ENCODE data around the gene LGALS16.
A peak's percentile ranks its signal among the peaks of the same experiment; 100 is the strongest.
"Not testable (repeated sequence)": the region's sequence is repeated elsewhere in the genome, so short reads cannot be mapped to it uniquely, and the experiment has no call there.

Gene LGALS16

GRCh38 chr19:39677961-39678889 lies 22.5 kb downstream of the LGALS16 start:
- DNase-seq = no peak

DNA sequence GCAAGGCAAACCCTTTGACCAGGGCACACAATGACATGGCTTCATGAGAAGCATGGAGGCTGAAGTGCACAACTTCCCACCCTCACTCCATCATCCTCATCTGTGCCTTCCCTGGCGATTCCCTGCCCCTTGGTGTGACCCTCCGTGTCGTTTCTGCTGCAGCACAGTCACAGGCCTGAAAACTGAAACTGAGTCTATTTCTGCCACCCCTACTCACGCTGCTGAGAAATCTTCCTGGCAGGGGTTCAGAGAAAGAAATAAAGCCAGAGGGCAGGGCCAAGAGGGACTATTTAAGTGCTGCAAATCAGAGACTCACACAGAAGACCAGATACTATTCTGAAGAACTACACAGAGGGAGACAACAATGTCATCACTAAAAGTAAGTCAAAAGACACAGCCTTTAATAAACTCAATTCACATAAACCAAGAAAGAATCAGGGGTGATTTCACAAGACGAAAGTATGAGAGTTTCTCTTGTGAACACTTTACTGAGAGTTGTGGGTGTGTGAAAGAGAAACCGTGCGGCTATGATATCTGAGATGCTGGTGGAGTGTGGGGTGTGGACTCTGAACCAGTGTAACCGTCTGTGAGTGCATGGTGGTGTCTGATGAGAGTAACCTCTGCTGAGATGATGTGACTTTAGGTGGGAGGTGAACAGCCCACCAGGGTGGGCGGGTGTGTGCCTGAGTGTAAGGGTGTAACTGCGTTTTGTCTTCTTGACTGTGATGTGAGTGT lies 23.5 kb downstream of the LGALS16 start:
- peak; percentile 6 to 41 for DNase-seq

DNA sequence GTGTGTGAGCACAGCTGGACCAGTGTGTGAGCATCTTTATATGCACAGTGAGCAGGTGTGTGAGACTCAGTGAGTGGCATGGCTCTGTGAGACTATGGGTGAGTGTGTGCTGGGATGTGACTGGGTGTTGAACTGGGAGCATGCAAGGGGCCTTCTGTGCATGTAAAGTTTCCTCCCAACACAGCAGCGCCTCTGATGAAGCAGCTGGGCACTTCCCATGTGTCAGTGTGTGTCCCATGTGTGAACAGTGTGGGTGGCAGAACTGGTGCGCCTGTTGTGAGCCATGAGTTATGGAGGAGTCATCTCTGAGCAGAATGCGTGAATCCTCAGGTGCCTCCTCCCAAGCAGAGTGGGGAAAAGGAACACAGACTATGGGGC lies 24.1 kb downstream of the LGALS16 start:
- DNase-seq = peak; percentile 12 to 41

- DNase-seq = no peak
Observed at GRCh38 chr19:39680593-39680992, 24.9 kb downstream of the LGALS16 start.

DNA sequence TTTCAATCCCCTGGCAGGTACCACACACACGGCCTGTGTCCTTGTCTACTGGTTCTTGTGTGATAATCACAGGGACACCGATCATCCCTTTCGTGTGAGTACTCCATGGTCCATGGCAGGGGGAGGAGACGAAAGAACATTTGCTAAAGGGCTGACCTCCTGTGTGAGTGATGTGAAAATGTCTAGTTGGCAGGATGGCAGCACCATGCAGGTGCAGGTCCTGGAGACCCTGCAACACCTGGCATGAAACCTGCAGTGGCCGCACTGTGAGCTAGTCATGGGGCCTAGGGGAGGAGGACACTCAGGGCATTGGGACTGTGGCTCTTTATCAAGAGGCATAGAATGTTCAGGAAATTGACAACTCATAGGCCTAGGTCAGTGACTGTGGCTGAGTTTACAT lies 25.7 kb downstream of the LGALS16 start:
- no peak for DNase-seq

- no peak for DNase-seq
Observed at GRCh38 chr19:39684267-39684666, 28.6 kb downstream of the LGALS16 start.

DNA sequence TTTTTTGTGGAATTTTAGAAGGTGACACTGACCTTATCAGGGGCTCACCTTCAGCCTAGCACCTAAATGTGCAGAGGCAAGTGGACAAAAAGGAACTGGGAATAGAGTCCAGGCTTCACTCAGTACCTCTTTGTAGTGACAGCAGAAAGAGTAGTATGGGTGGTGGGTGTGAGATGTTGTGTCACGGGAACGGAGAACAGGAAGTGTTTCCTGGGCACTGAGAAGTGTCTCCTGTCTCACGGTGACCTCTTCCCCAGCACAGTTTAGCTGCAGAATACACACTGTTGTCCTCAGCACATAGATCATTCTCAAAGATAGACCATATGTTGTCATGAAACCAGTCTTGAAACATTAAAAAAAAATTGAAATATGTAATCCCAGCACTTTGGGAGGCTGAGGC lies 31.0 kb downstream of the LGALS16 start:
- no peak for DNase-seq

DNA sequence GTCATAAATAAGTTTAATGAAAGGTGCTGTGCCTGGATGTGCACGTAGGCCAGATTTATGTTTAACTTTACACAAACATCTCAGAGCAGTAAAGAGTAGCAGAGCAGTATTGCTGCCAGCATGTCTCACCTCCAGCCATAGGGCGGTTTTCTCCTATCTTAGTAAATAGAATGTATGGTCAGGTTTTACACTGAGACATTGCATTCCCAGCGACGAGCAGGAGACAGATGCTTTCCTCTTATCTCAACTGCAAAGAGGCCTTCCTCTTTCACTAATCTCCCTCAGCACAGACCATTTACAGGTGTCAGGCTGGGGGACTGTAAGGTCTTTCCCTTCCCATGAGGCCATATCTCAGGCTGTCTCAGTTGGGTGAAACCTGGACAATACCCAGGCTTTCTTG lies 32.9 kb downstream of the LGALS16 start:
- DNase-seq = not testable (repeated sequence)

DNA sequence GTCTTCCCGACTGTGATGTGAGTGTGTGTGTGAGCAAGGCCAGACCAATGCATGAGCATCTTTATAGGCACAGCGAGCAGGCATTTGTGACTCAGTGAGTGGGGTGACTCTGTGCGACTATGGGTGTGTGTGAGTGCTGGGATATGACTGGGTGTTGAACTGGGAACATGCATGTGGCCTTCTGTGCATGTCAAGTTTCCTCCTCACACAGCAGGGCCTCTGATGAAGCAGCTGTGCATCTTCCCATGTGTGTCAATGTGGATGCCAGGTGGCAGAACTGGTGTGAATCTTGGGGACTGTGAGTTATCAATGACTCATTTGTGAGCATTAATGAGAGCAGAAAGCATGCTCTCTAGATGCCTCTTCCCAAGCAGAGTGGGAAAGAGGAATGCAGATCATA lies 36.5 kb downstream of the LGALS16 start:
- no peak for DNase-seq

GRCh38 chr19:39692822-39693221 lies 37.1 kb downstream of the LGALS16 start:
- no peak for DNase-seq

GRCh38 chr19:39695759-39696158 lies 40.0 kb downstream of the LGALS16 start:
- no peak for DNase-seq

GRCh38 chr19:39696387-39696786 lies 40.7 kb downstream of the LGALS16 start:
- no peak for DNase-seq

DNA sequence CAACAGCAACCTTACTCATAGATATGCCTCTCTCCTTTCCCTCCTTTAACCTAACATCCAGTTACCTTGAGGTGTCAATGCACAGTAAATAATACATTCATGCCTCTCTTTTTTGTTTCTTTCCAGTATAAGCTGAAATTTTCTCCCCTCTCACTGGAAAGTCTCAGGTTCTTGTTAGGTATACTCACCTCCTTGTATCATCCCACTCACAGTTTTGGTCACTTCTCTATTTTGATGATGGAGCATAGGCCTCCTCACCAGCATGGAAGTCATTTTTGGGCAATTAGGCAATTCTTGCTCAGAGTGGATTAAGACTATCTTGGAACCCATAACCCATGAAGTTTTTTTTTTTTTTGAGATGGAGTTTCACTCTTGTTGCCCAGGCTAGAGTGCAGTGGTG lies 42.8 kb downstream of the LGALS16 start:
- no peak for DNase-seq

GRCh38 chr19:39701291-39701690 lies 45.6 kb downstream of the LGALS16 start:
- no peak for DNase-seq

GRCh38 chr19:39704181-39705044 lies 48.7 kb downstream of the LGALS16 start, which contains the start of gene LGALS14:
Gene LGALS14, plus strand, starts transcription at chr19:39704481. Its CDS starts 48 bp downstream, at chr19:39704529.
- no peak for DNase-seq

- DNase-seq = peak; percentile 21 to 28
Observed at GRCh38 chr19:39705578-39706188, 50.0 kb downstream of the LGALS16 start.

GRCh38 chr19:39708594-39708993 lies 52.9 kb downstream of the LGALS16 start:
- no peak for DNase-seq

- DNase-seq = no peak
Observed at GRCh38 chr19:39709026-39709872, 53.5 kb downstream of the LGALS16 start.
